Measurements from ENCODE around the gene SPTB. TPM values are rescaled to one million over a fixed set of nuclear protein-coding genes. Genes with fewer than 3 reads are reported as not detected.

SPTB gene
- total and polyA plus RNA-seq, 9 of the 15 experiments (the other 6 are each of a cell fraction or from before 2014, with no cell fraction given) = 0.21 to 45.9 (median 11.7) TPM

DNA sequence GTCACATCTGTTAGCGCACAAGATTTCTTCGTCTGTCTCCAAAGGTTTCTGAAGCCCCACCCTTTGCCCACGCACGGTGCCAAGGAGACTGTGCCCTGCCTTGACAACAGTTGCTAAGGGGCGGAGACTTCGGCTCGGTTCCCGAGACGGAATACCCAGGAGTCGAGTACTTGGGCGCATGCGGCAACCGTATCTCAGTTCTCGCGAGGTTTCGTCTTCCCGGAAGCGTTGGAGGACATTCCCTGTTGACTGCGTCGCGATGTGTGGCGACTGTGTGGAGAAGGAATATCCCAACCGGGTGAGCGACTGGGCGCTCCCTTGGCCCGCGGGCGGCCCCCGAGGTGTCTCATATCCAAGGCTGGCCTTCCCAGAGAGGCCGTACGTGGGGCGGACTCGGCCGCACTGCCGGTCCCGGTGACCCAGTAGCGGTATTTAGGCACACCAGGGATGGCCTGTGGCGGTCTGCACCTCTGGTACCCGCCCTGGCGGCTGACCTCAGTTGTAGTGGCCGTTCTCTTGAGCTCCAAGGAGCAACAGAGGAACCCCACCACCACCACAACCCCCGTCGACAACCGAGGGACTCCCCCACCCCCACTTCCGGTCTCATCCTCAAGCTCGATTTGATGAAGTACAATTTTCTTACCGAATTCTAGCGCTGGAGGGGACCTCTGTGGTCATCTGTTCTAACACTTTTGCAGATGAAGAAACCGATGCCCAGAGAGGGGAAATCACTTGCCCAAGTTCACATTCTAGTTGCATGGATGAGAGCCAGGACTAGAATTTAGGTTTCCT, 34.7 kb upstream of the SPTB start, which contains the start of gene CHURC1 (continued):
- TF ChIP-seq, protein P1, sequence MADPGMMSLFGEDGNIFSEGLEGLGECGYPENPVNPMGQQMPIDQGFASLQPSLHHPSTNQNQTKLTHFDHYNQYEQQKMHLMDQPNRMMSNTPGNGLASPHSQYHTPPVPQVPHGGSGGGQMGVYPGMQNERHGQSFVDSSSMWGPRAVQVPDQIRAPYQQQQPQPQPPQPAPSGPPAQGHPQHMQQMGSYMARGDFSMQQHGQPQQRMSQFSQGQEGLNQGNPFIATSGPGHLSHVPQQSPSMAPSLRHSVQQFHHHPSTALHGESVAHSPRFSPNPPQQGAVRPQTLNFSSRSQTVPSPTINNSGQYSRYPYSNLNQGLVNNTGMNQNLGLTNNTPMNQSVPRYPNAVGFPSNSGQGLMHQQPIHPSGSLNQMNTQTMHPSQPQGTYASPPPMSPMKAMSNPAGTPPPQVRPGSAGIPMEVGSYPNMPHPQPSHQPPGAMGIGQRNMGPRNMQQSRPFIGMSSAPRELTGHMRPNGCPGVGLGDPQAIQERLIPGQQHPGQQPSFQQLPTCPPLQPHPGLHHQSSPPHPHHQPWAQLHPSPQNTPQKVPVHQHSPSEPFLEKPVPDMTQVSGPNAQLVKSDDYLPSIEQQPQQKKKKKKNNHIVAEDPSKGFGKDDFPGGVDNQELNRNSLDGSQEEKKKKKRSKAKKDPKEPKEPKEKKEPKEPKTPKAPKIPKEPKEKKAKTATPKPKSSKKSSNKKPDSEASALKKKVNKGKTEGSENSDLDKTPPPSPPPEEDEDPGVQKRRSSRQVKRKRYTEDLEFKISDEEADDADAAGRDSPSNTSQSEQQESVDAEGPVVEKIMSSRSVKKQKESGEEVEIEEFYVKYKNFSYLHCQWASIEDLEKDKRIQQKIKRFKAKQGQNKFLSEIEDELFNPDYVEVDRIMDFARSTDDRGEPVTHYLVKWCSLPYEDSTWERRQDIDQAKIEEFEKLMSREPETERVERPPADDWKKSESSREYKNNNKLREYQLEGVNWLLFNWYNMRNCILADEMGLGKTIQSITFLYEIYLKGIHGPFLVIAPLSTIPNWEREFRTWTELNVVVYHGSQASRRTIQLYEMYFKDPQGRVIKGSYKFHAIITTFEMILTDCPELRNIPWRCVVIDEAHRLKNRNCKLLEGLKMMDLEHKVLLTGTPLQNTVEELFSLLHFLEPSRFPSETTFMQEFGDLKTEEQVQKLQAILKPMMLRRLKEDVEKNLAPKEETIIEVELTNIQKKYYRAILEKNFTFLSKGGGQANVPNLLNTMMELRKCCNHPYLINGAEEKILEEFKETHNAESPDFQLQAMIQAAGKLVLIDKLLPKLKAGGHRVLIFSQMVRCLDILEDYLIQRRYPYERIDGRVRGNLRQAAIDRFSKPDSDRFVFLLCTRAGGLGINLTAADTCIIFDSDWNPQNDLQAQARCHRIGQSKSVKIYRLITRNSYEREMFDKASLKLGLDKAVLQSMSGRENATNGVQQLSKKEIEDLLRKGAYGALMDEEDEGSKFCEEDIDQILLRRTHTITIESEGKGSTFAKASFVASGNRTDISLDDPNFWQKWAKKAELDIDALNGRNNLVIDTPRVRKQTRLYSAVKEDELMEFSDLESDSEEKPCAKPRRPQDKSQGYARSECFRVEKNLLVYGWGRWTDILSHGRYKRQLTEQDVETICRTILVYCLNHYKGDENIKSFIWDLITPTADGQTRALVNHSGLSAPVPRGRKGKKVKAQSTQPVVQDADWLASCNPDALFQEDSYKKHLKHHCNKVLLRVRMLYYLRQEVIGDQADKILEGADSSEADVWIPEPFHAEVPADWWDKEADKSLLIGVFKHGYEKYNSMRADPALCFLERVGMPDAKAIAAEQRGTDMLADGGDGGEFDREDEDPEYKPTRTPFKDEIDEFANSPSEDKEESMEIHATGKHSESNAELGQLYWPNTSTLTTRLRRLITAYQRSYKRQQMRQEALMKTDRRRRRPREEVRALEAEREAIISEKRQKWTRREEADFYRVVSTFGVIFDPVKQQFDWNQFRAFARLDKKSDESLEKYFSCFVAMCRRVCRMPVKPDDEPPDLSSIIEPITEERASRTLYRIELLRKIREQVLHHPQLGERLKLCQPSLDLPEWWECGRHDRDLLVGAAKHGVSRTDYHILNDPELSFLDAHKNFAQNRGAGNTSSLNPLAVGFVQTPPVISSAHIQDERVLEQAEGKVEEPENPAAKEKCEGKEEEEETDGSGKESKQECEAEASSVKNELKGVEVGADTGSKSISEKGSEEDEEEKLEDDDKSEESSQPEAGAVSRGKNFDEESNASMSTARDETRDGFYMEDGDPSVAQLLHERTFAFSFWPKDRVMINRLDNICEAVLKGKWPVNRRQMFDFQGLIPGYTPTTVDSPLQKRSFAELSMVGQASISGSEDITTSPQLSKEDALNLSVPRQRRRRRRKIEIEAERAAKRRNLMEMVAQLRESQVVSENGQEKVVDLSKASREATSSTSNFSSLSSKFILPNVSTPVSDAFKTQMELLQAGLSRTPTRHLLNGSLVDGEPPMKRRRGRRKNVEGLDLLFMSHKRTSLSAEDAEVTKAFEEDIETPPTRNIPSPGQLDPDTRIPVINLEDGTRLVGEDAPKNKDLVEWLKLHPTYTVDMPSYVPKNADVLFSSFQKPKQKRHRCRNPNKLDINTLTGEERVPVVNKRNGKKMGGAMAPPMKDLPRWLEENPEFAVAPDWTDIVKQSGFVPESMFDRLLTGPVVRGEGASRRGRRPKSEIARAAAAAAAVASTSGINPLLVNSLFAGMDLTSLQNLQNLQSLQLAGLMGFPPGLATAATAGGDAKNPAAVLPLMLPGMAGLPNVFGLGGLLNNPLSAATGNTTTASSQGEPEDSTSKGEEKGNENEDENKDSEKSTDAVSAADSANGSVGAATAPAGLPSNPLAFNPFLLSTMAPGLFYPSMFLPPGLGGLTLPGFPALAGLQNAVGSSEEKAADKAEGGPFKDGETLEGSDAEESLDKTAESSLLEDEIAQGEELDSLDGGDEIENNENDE (IDR thresholded peaks at IDR 0.05; ENCODE audit: low read depth, low read length) = no peak
- TF ChIP-seq MCM3 (IDR thresholded peaks at IDR 0.05) (no peak), SUPT5H (IDR thresholded peaks at IDR 0.05) (peak; percentile 91), HMBOX1 (IDR thresholded peaks at IDR 0.05) (no peak), NR2C1 (IDR thresholded peaks at IDR 0.05) (no peak), NR2C1 (tag; IDR thresholded peaks at IDR 0.05) (no peak), RBM15 (IDR thresholded peaks at IDR 0.05; ENCODE audit: insufficient read depth, low read length) (no peak), ARID3A (IDR thresholded peaks at IDR 0.05; ENCODE audit: borderline replicate concordance, low read depth, low read length) (no peak), ZNF41 (CRISPR knock-in tag; conservative IDR thresholded peaks at IDR 0.05) (no peak), PHTF2 (CRISPR knock-in tag; IDR thresholded peaks at IDR 0.05) (no peak), FOXK1 (CRISPR knock-in tag; IDR thresholded peaks at IDR 0.05; ENCODE audit: borderline replicate concordance) (no peak), PHF20 (IDR thresholded peaks at IDR 0.05; ENCODE audit: partially characterized antibody) (peak; percentile 90)
- TF ChIP-seq, protein P2, sequence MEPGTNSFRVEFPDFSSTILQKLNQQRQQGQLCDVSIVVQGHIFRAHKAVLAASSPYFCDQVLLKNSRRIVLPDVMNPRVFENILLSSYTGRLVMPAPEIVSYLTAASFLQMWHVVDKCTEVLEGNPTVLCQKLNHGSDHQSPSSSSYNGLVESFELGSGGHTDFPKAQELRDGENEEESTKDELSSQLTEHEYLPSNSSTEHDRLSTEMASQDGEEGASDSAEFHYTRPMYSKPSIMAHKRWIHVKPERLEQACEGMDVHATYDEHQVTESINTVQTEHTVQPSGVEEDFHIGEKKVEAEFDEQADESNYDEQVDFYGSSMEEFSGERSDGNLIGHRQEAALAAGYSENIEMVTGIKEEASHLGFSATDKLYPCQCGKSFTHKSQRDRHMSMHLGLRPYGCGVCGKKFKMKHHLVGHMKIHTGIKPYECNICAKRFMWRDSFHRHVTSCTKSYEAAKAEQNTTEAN (CRISPR knock-in tag; IDR thresholded peaks at IDR 0.05) = no peak

Measured in K562 (cell line).